HG03520 (cell line): Measurements from ENCODE around the gene HS6ST2.
"Not testable (repeated sequence)": the region's sequence is repeated elsewhere in the genome, so short reads cannot be mapped to it uniquely, and the experiment has no call there.

Experiments
- ATAC-seq: cut with Tn5 transposase; IDR thresholded peaks from one replicate; pipeline ENCODE4 v1.9.1; 2021; ENCODE audit warnings: mild to moderate bottlenecking, moderate library complexity; ENCODE audit not compliant: unreplicated experiment

HS6ST2 gene

DNA sequence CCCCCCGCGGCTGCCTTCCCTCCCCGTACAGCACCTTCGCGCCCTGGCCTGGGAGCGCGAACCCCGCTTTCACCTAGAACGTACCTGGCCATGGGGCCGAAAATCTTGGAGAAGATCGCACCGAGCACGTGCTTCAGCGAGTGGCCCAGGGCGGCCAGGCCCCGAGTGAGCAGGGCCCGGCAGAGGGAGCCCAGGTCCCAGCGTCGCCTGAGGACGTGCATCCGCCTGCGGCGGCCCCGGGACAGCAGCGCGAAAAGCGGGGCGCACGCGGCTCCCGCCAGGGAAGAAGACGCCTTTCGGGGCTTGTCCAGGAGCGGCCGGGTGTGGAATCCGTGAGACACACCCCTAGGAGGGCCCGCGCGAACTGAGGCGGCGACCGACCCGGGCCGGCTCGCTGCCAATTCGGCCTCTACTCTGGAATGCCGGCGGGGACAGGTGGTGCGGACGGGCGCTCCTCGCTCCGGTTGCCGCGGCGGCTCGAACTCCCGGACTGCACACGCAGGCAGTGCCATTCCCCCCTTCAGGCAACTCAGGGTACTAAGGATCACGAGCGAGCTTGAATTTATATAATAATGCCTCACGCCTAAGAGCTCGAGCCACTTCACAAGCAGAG lies at the start of gene HS6ST2:
TSS of gene HS6ST2 (minus strand) at position 539 of the 613 bp plus-strand sequence.
- no peak for ATAC-seq

DNA sequence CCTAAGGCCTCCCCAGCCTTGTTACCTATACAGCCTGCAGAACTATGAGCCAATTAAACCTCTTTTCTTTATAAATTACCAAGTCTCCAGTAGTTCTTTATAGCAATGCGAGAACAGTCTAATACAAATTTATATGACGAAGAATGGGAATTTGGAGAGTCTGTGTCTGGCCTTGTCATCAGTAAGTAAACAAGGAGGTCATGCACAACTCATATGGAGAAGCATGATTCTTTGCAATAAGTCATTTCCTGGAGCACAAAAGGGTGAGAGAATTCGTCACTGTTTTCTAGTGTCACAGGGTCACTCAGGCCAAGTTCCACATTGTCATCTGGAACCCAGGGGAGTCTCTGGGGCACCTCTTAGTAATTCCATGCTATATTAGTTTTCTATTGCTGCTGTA lies 49.0 kb upstream of the HS6ST2 start:
- ATAC-seq = no peak

DNA sequence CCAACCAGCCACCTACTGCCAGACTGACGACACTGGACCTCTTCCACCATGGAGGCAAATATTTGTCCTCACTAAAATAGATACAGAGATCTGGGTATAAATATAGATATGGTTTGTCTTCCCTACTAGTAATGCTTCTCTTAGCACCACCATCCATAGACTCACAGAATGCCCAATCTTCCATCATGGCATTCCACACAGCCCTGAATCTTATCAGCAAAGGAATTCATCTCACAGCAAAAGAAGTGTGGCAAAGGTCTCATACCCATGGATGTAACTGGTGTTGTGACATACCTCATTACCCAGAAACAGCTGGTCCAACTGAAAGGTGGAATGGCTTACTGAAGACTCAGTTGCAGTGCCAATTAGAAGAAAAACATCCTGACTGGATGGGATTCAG lies 47.2 kb upstream of the HS6ST2 start:
- no peak for ATAC-seq

DNA sequence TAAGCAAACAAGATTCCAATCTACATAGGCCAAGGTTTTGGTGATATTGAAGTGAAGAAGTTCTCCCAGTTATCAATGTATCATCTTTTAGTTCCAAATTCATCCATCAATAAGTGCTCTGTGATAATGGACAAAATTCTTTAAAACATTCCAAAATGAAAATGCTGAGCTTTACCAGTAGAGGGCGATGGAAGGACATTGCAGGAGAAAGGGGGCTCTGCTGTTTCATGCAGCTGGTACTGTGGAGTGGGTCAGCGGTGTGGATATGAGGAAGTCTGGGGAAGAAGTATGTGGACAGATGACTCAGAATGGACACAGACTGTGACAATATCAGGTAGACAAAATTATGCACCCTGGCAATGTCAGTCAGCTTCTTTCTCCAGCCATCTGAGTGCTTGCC lies 46.6 kb upstream of the HS6ST2 start:
- ATAC-seq = no peak

DNA sequence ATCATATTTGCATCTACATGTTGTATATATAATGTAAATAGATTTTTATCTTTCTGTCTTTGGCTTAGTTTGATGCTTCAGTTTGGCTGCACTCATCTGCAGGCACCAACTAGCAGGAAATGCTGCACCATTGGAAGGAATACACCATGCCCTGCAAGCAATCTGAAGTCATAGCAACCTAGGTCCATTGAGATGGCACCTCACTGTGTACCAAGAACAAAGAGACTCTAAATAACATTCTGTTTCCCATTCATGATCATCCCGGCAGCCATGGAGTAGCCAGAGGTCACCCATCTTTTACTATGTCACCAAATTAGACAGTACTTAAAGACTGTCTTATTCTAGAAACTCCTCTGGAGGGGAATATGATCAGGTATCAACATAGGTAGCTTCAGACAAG lies 40.8 kb upstream of the HS6ST2 start:
- no peak for ATAC-seq

DNA sequence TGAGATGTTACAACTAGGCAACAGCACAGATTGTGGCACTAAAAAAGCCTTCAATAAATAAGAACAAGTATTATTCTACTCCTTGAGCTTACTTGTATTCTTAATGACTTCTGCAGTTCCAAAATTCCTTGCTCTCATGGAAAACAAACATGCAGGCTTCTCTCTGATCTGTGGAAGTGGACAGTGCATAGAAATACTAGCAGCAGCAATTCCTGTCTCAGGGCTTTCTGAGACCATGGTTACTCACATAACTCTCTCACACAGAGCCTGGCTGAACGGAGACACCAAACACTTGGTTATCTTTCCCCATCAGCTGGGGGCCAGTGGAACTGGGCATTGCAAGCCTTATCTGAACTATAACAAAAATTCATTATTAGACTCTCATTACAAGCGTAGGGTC lies 32.4 kb upstream of the HS6ST2 start:
- no peak for ATAC-seq

DNA sequence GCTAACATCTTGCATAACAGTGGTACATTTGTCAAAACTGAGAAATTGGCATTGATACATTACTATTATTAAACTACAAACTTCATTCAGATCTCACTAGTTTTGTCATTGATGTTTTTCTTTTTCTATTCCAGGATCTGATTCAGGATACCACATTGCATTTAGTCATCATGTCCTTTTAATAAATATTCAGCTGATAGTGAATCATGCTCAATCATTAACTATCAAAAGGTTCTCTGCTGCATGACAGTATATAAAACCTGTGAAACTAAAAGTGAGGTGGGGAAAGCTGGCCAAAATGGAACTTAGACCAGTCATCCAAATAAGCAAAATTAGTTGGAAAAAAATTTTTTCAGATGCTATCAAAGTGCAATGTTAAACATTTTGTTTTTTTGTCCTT lies 28.1 kb upstream of the HS6ST2 start:
- ATAC-seq = no peak

DNA sequence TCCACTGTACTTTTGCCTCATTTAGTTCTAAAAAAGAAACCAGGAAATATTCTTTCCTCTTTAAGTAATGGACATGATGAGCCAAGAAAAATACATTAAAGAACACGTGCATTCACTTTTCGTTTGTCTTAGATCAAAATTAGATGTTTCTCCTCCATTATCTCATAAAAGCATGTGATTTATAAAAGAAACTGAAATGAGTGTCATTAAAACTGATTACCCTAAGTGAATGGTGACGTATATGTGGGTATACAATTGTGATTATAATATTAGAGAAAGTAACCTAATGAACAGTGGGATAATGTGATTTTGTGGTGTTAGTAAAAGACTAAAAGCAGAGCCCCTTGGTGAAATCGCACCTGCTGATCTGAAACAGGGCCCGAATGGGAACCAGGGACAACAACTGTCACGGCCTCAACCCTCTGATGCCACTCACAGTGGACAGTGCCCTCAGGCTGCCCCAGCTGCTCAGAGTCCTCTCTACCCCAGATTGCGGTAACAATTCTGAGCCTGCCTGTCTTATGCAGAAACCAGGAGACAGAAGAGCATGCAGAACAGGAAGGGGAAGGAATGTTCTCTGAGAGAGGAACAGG lies 25.7 kb upstream of the HS6ST2 start:
- no peak for ATAC-seq

DNA sequence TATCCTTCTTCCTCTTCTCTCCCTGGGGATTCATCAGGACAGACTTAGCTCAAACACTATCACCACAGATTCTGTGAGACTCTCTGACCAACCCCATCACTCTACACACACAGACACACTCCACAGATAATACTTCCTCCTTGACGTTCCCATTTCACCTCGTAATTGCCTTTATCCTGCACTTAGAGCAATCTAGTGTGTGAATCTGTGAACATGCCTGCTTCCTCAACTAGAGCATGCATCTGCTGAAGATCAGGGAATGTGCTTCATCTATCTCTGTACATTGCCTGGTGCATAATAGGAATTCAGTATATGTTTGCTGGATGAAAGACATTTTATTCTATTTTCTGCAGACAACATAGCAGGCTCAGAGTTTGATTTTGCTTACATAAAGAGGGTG lies 25.1 kb upstream of the HS6ST2 start:
- ATAC-seq = no peak

DNA sequence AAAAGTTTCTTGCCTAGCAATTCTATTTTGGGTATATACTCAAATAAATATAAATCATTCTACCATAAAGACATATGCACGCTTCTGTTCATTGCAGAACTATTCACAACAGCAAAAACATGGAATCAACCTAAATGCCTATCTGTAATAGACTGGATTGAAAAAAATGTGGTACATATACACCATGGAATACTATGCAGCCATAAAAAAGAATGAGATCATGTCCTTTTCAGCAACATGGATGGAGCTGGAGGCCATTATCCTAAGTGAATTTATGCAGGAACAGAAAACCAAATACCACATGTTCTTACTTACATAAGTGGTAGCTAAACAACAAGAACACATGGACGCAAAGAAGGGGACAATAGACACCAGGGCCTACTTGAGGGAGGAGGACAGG lies 21.6 kb upstream of the HS6ST2 start:
- not testable (repeated sequence) for ATAC-seq

DNA sequence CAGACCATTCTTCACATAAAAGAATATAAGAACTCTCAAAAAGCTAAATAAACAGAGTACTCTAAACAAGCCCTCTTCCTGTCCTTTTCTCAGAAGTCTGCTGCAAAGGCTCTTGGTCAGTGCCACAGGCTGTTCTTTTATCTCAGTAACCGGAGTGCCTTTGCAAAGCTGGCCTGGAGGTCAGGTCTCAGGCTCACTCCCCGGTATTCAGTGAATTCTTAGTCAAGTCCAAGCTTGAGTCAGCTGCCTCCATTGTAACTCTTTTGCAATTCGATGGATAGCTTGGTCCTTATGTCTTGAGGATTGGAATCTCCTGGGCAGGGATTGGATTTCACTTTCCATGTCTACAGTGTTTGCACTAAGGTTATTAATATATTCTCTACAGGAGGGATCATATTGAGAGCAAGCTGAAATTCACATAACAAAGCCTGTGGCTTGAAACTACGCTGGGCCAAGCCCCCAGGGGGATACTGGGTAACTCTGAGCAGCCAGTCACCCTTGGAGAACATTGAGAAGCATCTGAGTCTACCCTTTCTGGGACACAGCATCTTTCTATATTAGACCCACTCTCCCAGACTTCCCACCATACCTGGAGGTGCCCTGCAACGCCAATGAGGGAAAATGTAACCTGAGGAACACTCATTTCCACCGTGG lies 10.0 kb upstream of the HS6ST2 start:
- ATAC-seq = no peak

DNA sequence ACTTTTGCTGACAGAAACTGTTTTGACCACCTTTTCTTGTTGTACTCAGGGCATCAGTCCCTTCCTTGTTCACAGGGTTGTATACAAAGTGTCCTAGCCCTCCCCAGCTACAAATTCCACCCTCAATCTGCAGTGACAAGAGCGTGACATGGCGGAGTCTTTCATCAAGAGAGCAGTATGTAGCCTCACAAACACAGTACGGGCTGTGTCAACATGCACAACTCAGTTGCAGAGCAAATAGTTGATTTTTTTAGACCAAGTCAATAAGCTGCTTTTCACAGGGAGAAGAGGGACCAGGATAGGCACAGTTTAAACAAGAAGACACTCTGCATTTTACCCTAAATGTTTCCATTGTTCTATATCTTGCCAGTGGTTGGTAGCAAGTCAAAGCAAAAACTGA lies 8.6 kb upstream of the HS6ST2 start:
- ATAC-seq = no peak

DNA sequence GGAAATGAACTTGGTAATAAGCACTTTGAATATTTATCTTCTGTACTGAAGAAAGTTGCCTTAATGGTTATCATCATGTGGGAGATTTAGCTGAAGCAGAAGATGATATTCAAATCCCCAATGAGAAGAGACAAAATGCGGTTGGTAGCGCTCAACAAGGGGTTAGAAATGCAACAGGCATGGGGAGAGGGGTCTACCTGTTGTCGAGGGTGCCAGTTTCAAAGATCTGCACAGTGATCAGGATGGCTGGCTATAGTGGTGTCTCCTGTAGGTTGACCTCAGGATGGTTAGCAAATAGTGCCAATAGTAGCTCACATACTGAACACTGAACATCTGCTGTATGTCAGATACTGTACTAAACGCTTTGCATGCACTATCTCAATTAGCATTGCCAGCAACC lies 7.0 kb upstream of the HS6ST2 start:
- ATAC-seq = no peak

DNA sequence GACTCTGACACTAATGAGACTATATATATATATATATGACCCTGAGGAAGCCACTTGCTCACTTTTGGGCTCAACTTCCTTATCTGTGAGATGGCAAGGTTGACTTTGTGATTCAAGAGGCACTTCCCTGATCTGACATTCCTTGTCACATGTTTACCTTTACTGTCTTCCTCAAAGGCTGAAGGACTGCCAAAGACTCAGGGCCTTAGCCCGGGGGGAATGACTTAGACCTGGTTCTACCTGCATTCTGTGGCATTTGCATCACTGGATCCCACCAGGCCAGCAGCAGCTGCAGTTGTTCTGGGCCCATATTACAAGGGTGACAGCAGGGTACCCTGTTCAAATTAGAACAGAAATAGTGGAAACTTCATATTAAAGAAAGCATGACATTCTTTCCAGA lies 3.1 kb upstream of the HS6ST2 start:
- ATAC-seq = no peak

DNA sequence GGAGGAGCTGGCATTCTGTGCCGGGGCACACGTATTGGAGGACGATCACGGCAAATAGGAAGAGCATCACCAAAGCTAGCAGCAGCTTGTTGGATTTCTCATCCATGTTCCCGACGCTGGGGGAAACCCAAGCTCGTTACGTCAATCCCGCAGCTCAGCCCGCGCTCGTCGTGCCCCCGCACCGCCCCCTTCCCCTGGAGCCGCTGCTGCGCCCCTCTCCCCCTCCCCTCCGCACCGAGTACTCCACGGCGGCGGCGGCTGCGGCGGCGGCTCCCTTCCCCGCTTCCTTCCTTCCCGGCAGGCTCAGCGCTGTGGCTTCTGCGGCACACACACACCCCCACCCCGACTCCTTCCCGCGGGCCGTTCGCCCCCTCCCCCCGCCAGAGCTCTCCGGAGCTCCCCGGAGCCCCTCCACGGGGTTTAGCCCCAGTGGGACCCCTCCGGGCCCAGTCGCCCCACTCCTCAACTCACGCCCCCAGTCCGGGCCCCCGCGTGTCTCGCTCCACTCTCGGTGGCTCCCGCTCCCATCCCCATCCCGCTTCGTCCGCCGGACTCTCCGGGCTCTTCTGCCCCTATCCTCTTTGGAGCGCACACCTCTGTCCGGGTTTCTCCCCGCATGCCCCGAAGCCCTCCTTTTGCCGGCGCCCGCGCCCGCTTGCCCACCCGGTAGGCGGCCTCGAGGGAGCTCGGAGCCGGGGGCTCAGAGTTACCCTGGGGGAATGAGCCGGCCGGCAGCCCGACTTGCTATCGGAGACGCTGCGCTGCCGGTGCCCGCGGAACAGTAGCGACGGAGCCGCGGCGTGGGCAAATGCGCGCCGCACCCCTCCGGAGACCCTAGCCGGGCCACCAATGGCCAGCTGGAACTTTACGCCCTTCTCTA lies 978 bp downstream of the HS6ST2 start:
- ATAC-seq = no peak

DNA sequence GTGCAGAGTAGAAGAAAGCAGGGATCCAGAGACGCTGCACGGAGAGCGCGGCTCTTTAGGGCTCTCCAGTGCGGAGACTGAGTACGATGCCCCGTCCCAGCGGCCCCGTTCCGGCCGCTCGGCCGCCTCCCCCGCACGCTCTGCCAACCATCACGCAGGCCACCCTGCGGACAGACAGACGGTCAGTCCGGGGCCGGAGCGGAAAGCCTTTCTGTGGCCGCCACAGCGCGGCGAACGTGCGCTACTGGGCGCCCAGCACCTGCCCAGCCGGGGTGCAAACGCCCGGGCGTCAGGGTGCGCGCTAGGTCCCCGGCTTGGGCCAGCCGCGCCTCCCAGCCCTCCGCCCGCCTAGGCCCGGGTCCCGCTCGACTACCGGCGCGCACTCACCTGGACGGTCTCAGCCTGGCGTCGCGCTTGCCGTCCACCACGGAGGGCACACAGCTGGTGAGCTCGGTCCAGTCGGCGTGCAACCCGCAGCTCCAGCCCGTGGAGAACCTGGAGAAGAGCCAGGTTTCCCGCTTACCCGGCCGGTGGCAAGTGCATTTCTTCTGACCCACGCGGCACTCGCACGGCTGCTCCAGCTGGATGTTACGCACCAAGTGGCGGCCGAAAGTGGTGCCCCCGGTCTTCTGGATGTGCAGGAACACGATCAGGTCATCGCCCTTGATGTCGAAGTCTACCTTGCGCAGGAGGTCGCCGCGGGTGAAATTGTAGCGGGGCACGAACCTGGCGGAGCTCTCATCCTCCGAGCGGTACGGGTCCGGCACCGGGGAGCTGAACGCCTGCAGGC lies 1.8 kb downstream of the HS6ST2 start:
- no peak for ATAC-seq

DNA sequence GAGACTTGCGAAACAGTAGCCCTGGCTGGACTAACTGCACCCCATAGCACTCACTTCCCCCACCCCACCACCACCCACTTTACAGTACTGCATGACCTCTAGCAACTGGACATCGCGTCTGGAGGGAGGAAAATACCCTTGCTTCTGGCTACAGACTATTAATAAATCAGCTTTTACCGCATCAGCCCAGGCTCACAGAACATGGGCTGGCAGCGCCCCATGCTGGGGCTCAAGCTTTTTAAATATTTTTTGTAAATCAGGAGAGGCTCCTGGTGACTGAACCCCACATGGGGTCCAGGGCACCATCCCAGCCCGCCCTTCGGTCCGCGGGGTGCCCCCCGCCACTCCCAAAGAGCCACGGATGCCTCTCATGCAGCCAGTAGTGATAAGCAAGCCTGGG lies 2.7 kb downstream of the HS6ST2 start:
- no peak for ATAC-seq

DNA sequence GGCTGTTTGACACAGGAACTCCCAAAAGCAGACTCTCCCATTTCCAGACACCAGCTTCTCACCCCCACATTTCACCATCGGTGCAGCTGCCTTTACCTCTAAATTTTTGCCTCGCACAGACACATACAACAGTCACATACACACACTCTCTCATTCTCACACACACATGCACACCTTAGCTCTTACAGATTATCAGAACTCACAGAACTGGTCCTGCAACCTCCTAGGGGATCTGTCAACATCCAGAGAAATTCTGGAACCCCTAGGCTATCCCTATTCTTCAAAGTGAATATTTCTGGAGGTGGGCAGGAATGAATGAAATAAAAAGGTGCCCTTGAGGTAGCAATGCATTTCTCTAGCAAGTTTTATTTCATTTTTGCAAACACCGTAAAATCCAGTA lies 4.1 kb downstream of the HS6ST2 start:
- ATAC-seq = no peak

DNA sequence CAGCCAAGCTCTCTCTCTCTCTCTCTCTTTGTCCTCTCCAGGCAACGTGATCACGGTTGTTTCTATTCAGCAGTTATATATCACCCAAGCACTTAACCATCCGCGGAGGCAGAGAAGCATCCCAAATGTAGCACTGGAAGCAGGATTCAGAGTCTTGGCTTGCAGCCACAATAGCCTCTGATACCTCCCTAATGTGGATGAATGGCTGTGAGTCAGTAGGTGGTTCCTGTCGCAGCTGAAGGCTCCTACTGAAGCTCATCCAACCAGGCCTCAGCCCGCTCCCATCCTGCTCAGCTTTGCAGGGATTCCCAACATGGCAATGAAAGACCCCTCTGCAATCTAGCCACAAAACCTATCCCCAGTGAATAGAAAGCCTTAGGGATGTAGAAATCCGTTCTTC lies 5.1 kb downstream of the HS6ST2 start:
- no peak for ATAC-seq

DNA sequence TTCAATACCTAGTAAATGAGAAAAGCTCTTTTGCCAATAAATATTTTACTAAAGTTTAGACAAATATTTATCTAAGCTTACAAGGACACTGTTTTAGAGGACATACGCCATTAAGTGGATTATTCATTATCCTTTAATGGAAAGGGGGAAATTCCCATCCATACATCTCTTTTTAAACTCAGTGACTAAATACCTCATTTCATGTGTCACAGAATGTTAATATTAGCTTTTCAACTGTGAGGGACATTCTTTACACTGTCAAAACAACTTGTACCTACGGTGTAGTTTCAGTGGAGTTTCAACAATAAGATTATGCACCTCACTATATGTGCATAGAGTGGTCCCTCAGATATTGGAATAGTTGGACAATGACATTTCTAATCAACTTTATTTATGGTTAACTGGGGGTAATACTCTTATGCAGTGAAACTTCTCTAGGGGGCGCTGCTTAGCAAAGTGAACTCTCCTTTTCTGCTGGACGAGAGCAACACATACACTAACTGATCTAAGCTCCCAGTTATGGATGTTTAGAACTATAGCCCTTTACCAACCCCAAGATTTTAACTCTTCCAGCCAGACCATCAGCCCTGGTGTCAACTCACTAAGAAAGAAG lies 9.7 kb downstream of the HS6ST2 start:
- no peak for ATAC-seq
